Measurements from ENCODE around the gene TRIP13. TPM values are rescaled to one million over a fixed set of nuclear protein-coding genes. Genes with fewer than 3 reads are reported as not detected.

TRIP13 gene
- total RNA-seq, 2 donors from 2014 or later = 0.88 to 1.1 TPM

GRCh38 chr5:886036-886435, 6.6 kb upstream of the TRIP13 start:
- no peak for DNase-seq
- intact Hi-C loops (cut with DNase I) = no loop called here
- peak in 1 of 2 donors; percentile 9 for ATAC-seq

GRCh38 chr5:886716-887325, 5.9 kb upstream of the TRIP13 start:
- ATAC-seq (no peak), DNase-seq (no peak)
- intact Hi-C loops (cut with DNase I) = no loop called here

GRCh38 chr5:887947-888637, 4.6 kb upstream of the TRIP13 start:
- DNase-seq = no peak
- intact Hi-C loops (cut with DNase I) = no loop called here
- no peak for ATAC-seq

GRCh38 chr5:888638-889035, 4.0 kb upstream of the TRIP13 start:
- intact Hi-C loops (cut with DNase I) = no loop called here
- DNase-seq (no peak), ATAC-seq (no peak)

- ATAC-seq = no peak
- intact Hi-C loops (cut with DNase I) = no loop called here
- no peak for DNase-seq
These were observed 3.5 kb upstream of the TRIP13 start for GRCh38 chr5:889075-889710.

- DNase-seq (no peak), ATAC-seq (no peak)
- intact Hi-C loops (cut with DNase I) = no loop called here
These were observed 1.4 kb upstream of the TRIP13 start for GRCh38 chr5:891117-891836.

GRCh38 chr5:891837-892393, 769 bp upstream of the TRIP13 start:
- ATAC-seq (peak; percentile 41 to 56), DNase-seq (no peak)
- intact Hi-C loops (cut with DNase I) = no loop called here

- intact Hi-C loops (cut with DNase I) = no loop called here
- ATAC-seq (no peak), DNase-seq (no peak)
These were observed 438 bp downstream of the TRIP13 start for GRCh38 chr5:893137-893506.

- intact Hi-C loops (cut with DNase I) = no loop called here
- no peak for DNase-seq
These were observed 1.0 kb downstream of the TRIP13 start for GRCh38 chr5:893711-894110.

GRCh38 chr5:900781-901180, 8.1 kb downstream of the TRIP13 start:
- DNase-seq (no peak), ATAC-seq (no peak)
- intact Hi-C loops (cut with DNase I) = loop anchor here in 1 of 2 donors (5.0 kb wide), 1 partner anchor 228 kb away; no protein-coding TSS in a partner anchor

More at GRCh38 chr5:893711-894110, 1.0 kb downstream of the TRIP13 start:
- no peak for ATAC-seq

GRCh38 chr5:902129-902916, 9.6 kb downstream of the TRIP13 start:
- DNase-seq (no peak), ATAC-seq (no peak)
- intact Hi-C loops (cut with DNase I) = loop anchor here in 1 of 2 donors (5.0 kb wide), 1 partner anchor 230 kb away; no protein-coding TSS in a partner anchor

- intact Hi-C loops (cut with DNase I) = loop anchor here in 1 of 2 donors (5.0 kb wide), 1 partner anchor 231 kb away; no protein-coding TSS in a partner anchor
- DNase-seq (no peak), ATAC-seq (no peak)
These were observed 11.0 kb downstream of the TRIP13 start for GRCh38 chr5:903756-904096.

- ATAC-seq (no peak), DNase-seq (no peak)
- intact Hi-C loops (cut with DNase I) = loop anchor here in 1 of 2 donors (5.0 kb wide), 1 partner anchor 233 kb away; no protein-coding TSS in a partner anchor
These were observed 12.5 kb downstream of the TRIP13 start for GRCh38 chr5:905139-905642.

- no peak for DNase-seq
- ATAC-seq = no peak
- intact Hi-C loops (cut with DNase I) = loop anchor here in 1 of 2 donors (5.0 kb wide), 1 partner anchor 235 kb away; no protein-coding TSS in a partner anchor
These were observed 14.8 kb downstream of the TRIP13 start for GRCh38 chr5:907366-907910.

GRCh38 chr5:908172-908571, 15.5 kb downstream of the TRIP13 start:
- no peak for DNase-seq
- intact Hi-C loops (cut with DNase I) = loop anchor here in 1 of 2 donors (5.0 kb wide), 1 partner anchor 236 kb away; no protein-coding TSS in a partner anchor
- no peak for ATAC-seq

- intact Hi-C loops (cut with DNase I) = loop anchor here in 1 of 2 donors (5.0 kb wide), 1 partner anchor 237 kb away; no protein-coding TSS in a partner anchor
- ATAC-seq (no peak), DNase-seq (no peak)
These were observed 16.4 kb downstream of the TRIP13 start for GRCh38 chr5:909086-909485.

GRCh38 chr5:909994-910768, 17.5 kb downstream of the TRIP13 start:
- ATAC-seq = no peak
- intact Hi-C loops (cut with DNase I) = loop anchor here in 1 of 2 donors (5.0 kb wide), 1 partner anchor 238 kb away; no protein-coding TSS in a partner anchor

More at GRCh38 chr5:909994-910768, 17.5 kb downstream of the TRIP13 start:
- no peak for DNase-seq

Measured in left cardiac atrium (tissue), 4 donors.